ENCODE results near the gene CHRNA9. TPM values are rescaled to one million over a fixed set of nuclear protein-coding genes. Genes with fewer than 3 reads are reported as not detected.

Gene CHRNA9
- total RNA-seq, 1 experiment from 2014 or later, result not detected

GRCh38 chr4:40373636-40374035, 38.5 kb downstream of the CHRNA9 start:
- H3K4me3 ChIP-seq (ENCODE audit: low read depth in 2 of 2, low read length in 2 of 2), result no peak overlapping the region
- CTCF ChIA-PET, result no interaction called here
- POLR2A ChIA-PET, result no interaction called here

GRCh38 chr4:40375095-40375494, 40.0 kb downstream of the CHRNA9 start:
- H3K27me3 ChIP-seq (ENCODE audit: control insufficient read depth, insufficient read depth, low read length), result no peaks in the 10 kb centered on the region
- no peak overlapping the region for H3K27ac ChIP-seq (ENCODE audit: low read length)
- H3K36me3 ChIP-seq (ENCODE audit: control insufficient read depth, insufficient read depth, low read length), result no peaks in the 10 kb centered on the region
- BruUV-seq (replicated peaks), result no TSS peak
- CTCF ChIA-PET, result no interaction called here
- in situ Hi-C loops (cut with HindIII; ENCODE audit: low pct_unique_long_range_greater_than_20kb, low sequenced_read_pairs) (no loop called here), intact Hi-C loops (cut with micrococcal nuclease; ENCODE audit: unreplicated experiment) (no loop called here)
- ATAC-seq (no peak), DNase-seq (ENCODE audit: low read depth, low spot score) (no peak)
- no peak overlapping the region for H3K4me3 ChIP-seq (ENCODE audit: low read depth in 2 of 2, low read length in 2 of 2)
- TF ChIP-seq REST (IDR thresholded peaks at IDR 0.05; ENCODE audit: insufficient read depth in 1 of 2, low read depth in 2 of 2, low read length in 1 of 2) (no peak), CTCF (IDR thresholded peaks at IDR 0.05) (no peak), POLR2AphosphoS5 (IDR thresholded peaks at IDR 0.05; ENCODE audit: low read depth, low read length) (no peak), TCF7L2 (IDR thresholded peaks at IDR 0.05; ENCODE audit: low read depth, low read length) (no peak), SIN3A (IDR thresholded peaks at IDR 0.05; ENCODE audit: borderline replicate concordance, insufficient read depth, low read depth, low read length) (no peak)
- no peaks in the 10 kb centered on the region for H3K9me3 ChIP-seq (ENCODE audit: control insufficient read depth, insufficient read depth, low read depth, low read length)
- H3K4me1 ChIP-seq (ENCODE audit: control insufficient read depth, insufficient read depth, low read length), result no peaks in the 10 kb centered on the region
- POLR2A ChIA-PET, result no interaction called here

More at GRCh38 chr4:40373636-40374035, 38.5 kb downstream of the CHRNA9 start:
- no TSS peak for BruUV-seq (replicated peaks)
- DNase-seq (ENCODE audit: low read depth, low spot score) (no peak), ATAC-seq (no peak)
- in situ Hi-C loops (cut with HindIII; ENCODE audit: low pct_unique_long_range_greater_than_20kb, low sequenced_read_pairs) (no loop called here), intact Hi-C loops (cut with micrococcal nuclease; ENCODE audit: unreplicated experiment) (no loop called here)
- no peaks in the 10 kb centered on the region for H3K36me3 ChIP-seq (ENCODE audit: control insufficient read depth, insufficient read depth, low read length)
- no peaks in the 10 kb centered on the region for H3K27me3 ChIP-seq (ENCODE audit: control insufficient read depth, insufficient read depth, low read length)
- no peak overlapping the region for H3K27ac ChIP-seq (ENCODE audit: low read length)
- TF ChIP-seq TCF7L2 (IDR thresholded peaks at IDR 0.05; ENCODE audit: low read depth, low read length), result no peak
- no peaks in the 10 kb centered on the region for H3K9me3 ChIP-seq (ENCODE audit: control insufficient read depth, insufficient read depth, low read depth, low read length)
- no peaks in the 10 kb centered on the region for H3K4me1 ChIP-seq (ENCODE audit: control insufficient read depth, insufficient read depth, low read length)

GRCh38 chr4:40375620-40376019, 40.5 kb downstream of the CHRNA9 start:
- intact Hi-C loops (cut with micrococcal nuclease; ENCODE audit: unreplicated experiment) (no loop called here), in situ Hi-C loops (cut with HindIII; ENCODE audit: low pct_unique_long_range_greater_than_20kb, low sequenced_read_pairs) (no loop called here)
- no peak overlapping the region for H3K4me3 ChIP-seq (ENCODE audit: low read depth in 2 of 2, low read length in 2 of 2)
- no peaks in the 10 kb centered on the region for H3K9me3 ChIP-seq (ENCODE audit: control insufficient read depth, insufficient read depth, low read depth, low read length)
- ChIA-PET POLR2A (no interaction called here), CTCF (no interaction called here)
- H3K27ac ChIP-seq (ENCODE audit: low read length), result no peak overlapping the region
- H3K36me3 ChIP-seq (ENCODE audit: control insufficient read depth, insufficient read depth, low read length), result no peaks in the 10 kb centered on the region
- H3K27me3 ChIP-seq (ENCODE audit: control insufficient read depth, insufficient read depth, low read length), result no peaks in the 10 kb centered on the region
- no peak for ATAC-seq
- TF ChIP-seq SIN3A (IDR thresholded peaks at IDR 0.05; ENCODE audit: borderline replicate concordance, insufficient read depth, low read depth, low read length), result no peak
- TF ChIP-seq POLR2AphosphoS5 (IDR thresholded peaks at IDR 0.05; ENCODE audit: low read depth, low read length), result no peak
- TF ChIP-seq REST (IDR thresholded peaks at IDR 0.05; ENCODE audit: insufficient read depth in 1 of 2, low read depth in 2 of 2, low read length in 1 of 2), result no peak
- no peak for TF ChIP-seq TCF7L2 (IDR thresholded peaks at IDR 0.05; ENCODE audit: low read depth, low read length)
- no peaks in the 10 kb centered on the region for H3K4me1 ChIP-seq (ENCODE audit: control insufficient read depth, insufficient read depth, low read length)
- no peak for DNase-seq (ENCODE audit: low read depth, low spot score)
- no TSS peak for BruUV-seq (replicated peaks)
